Measurements from ENCODE around the gene OR2T11. TPM values are rescaled to one million over a fixed set of nuclear protein-coding genes. Genes with fewer than 3 reads are reported as not detected.
"Not testable (repeated sequence)": the region's sequence is repeated elsewhere in the genome, so short reads cannot be mapped to it uniquely, and the experiment has no call there.

OR2T11 gene
- total and polyA plus RNA-seq, 2 donors (not counting 1 experiment from before 2014, with no cell fraction given), result not detected

- TF ChIP-seq EZH2 (IDR thresholded peaks at IDR 0.05; ENCODE audit: low read length, missing control alignments) (no peak), CTCF (conservative IDR thresholded peaks at IDR 0.05 in 1 of 2, IDR thresholded peaks at IDR 0.05 in 1 of 2; ENCODE audit: low read depth in 1 of 2, low read length in 2 of 2) (no peak)
- H3K4me3 ChIP-seq (replicated peaks in 1 of 4; ENCODE audit: control extremely low read depth in 1 of 4, insufficient read depth in 1 of 4, low read depth in 3 of 4, low read length in 4 of 4), result no peak overlapping the region
- DNase-seq (ENCODE audit: low read depth in 2 of 2), result no peak
- no peaks in the 10 kb centered on the region for H3K9me3 ChIP-seq (ENCODE audit: control insufficient read depth, insufficient read depth, low read depth, low read length)
- H3K27me3 ChIP-seq (ENCODE audit: control insufficient read depth, insufficient read depth, low read length), result no peaks in the 10 kb centered on the region
- H3K9ac ChIP-seq (ENCODE audit: insufficient read depth, low read length), result no peak overlapping the region
- H3K36me3 ChIP-seq (ENCODE audit: control insufficient read depth, insufficient read depth, low read length), result no peaks in the 10 kb centered on the region
- no peaks in the 10 kb centered on the region for H3K4me1 ChIP-seq (ENCODE audit: control insufficient read depth, extremely low read depth, insufficient read depth, low read length)
- no peak overlapping the region for H3K4me2 ChIP-seq (ENCODE audit: extremely low read depth, insufficient read depth, low read length)
- no peaks in the 10 kb centered on the region for H4K20me1 ChIP-seq (ENCODE audit: control insufficient read depth, extremely low read depth, insufficient read depth, low read length)
- no peak overlapping the region for H2AFZ ChIP-seq (ENCODE audit: low read length)
- no peak overlapping the region for H3K27ac ChIP-seq (ENCODE audit: insufficient read depth, low read length)
- no peaks in the 10 kb centered on the region for H3K79me2 ChIP-seq (ENCODE audit: control insufficient read depth, insufficient read depth, low read length)
Measured at GRCh38 chr1:248576260-248576980, 58.5 kb downstream of the OR2T11 start.

- not testable (repeated sequence) for H3K27me3 ChIP-seq (ENCODE audit: control insufficient read depth, insufficient read depth, low read length); H3K4me1 ChIP-seq (ENCODE audit: control insufficient read depth, extremely low read depth, insufficient read depth, low read length); H4K20me1 ChIP-seq (ENCODE audit: control insufficient read depth, extremely low read depth, insufficient read depth, low read length); H3K79me2 ChIP-seq (ENCODE audit: control insufficient read depth, insufficient read depth, low read length); H3K27ac ChIP-seq (ENCODE audit: insufficient read depth, low read length); H3K36me3 ChIP-seq (ENCODE audit: control insufficient read depth, insufficient read depth, low read length); DNase-seq (ENCODE audit: low read depth in 2 of 2); H2AFZ ChIP-seq (ENCODE audit: low read length); H3K4me3 ChIP-seq (replicated peaks in 1 of 4; ENCODE audit: control extremely low read depth in 1 of 4, insufficient read depth in 1 of 4, low read depth in 3 of 4, low read length in 4 of 4); H3K4me2 ChIP-seq (ENCODE audit: extremely low read depth, insufficient read depth, low read length); H3K9ac ChIP-seq (ENCODE audit: insufficient read depth, low read length); H3K9me3 ChIP-seq (ENCODE audit: control insufficient read depth, insufficient read depth, low read depth, low read length)
Measured at GRCh38 chr1:248574657-248575056, 60.2 kb downstream of the OR2T11 start, which contains the start of gene OR2T34. Gene OR2T34, minus strand, starts transcription at chr1:248574757. Its CDS starts 0 bp downstream, at chr1:248574757.

- H3K36me3 ChIP-seq (ENCODE audit: control insufficient read depth, insufficient read depth, low read length); H3K4me2 ChIP-seq (ENCODE audit: extremely low read depth, insufficient read depth, low read length); H3K9me3 ChIP-seq (ENCODE audit: control insufficient read depth, insufficient read depth, low read depth, low read length); H3K79me2 ChIP-seq (ENCODE audit: control insufficient read depth, insufficient read depth, low read length); DNase-seq (ENCODE audit: low read depth in 2 of 2); H3K27ac ChIP-seq (ENCODE audit: insufficient read depth, low read length); H3K9ac ChIP-seq (ENCODE audit: insufficient read depth, low read length); H2AFZ ChIP-seq (ENCODE audit: low read length); H3K4me3 ChIP-seq (replicated peaks in 1 of 4; ENCODE audit: control extremely low read depth in 1 of 4, insufficient read depth in 1 of 4, low read depth in 3 of 4, low read length in 4 of 4); H4K20me1 ChIP-seq (ENCODE audit: control insufficient read depth, extremely low read depth, insufficient read depth, low read length); H3K4me1 ChIP-seq (ENCODE audit: control insufficient read depth, extremely low read depth, insufficient read depth, low read length); H3K27me3 ChIP-seq (ENCODE audit: control insufficient read depth, insufficient read depth, low read length): not testable (repeated sequence)
Measured at GRCh38 chr1:248573856-248574255, 61.0 kb downstream of the OR2T11 start.

Other genes with a start within 250 kb of the OR2T11 start
- gene OR2T1, start 232.0 kb downstream of the OR2T11 start, total RNA-seq, result not detected in 2 replicates
- not detected in 2 replicates for gene OR2T1, start 232.0 kb downstream of the OR2T11 start, polyA plus RNA-seq
- gene OR2T2, start 189.5 kb downstream of the OR2T11 start, total RNA-seq, result not detected in 2 replicates
- not detected in 2 replicates for gene OR2T2, start 189.5 kb downstream of the OR2T11 start, polyA plus RNA-seq
- not detected in 2 replicates for gene OR2T3, start 161.7 kb downstream of the OR2T11 start, total RNA-seq
- gene OR2T3, start 161.7 kb downstream of the OR2T11 start, polyA plus RNA-seq, result not detected in 2 replicates
- gene OR2T5, start 146.5 kb downstream of the OR2T11 start, total RNA-seq, result not detected in 2 replicates
- gene OR2T5, start 146.5 kb downstream of the OR2T11 start, polyA plus RNA-seq, result not detected in 2 replicates
- not detected in 2 replicates for gene OR2G6, start 127.0 kb downstream of the OR2T11 start, total RNA-seq
- not detected in 2 replicates for gene OR2G6, start 127.0 kb downstream of the OR2T11 start, polyA plus RNA-seq
- not detected in 2 replicates for gene OR2T29, start 72.3 kb downstream of the OR2T11 start, total RNA-seq
- gene OR2T29, start 72.3 kb downstream of the OR2T11 start, polyA plus RNA-seq, result not detected in 2 replicates
- gene OR2T34, start 60.3 kb downstream of the OR2T11 start, total RNA-seq, result not detected in 2 replicates
- not detected in 2 replicates for gene OR2T34, start 60.3 kb downstream of the OR2T11 start, polyA plus RNA-seq
- not detected in 2 replicates for gene OR2T10, start 37.4 kb downstream of the OR2T11 start, total RNA-seq
- gene OR2T10, start 37.4 kb downstream of the OR2T11 start, polyA plus RNA-seq, result not detected in 2 replicates
- gene OR2T35, start 10.2 kb upstream of the OR2T11 start, total RNA-seq, result not detected in 2 replicates
- gene OR2T35, start 10.2 kb upstream of the OR2T11 start, polyA plus RNA-seq, result 0.03 TPM in 1 of 2 replicates, not detected in the other
- gene OR2T27, start 20.4 kb upstream of the OR2T11 start, total RNA-seq, result not detected in 2 replicates
- not detected in 2 replicates for gene OR2T27, start 20.4 kb upstream of the OR2T11 start, polyA plus RNA-seq
- gene OR14I1, start 67.7 kb upstream of the OR2T11 start, total RNA-seq, result not detected in 2 replicates
- gene OR14I1, start 67.7 kb upstream of the OR2T11 start, polyA plus RNA-seq, result not detected in 2 replicates
- 0.17 TPM in 1 of 2 replicates, not detected in the other for gene LYPD8, start 120.7 kb upstream of the OR2T11 start, total RNA-seq
- gene LYPD8, start 120.7 kb upstream of the OR2T11 start, polyA plus RNA-seq, result not detected in 2 replicates
- 19.8 and 20.3 TPM in 2 replicates for gene SH3BP5L, start 190.8 kb upstream of the OR2T11 start, total RNA-seq
- gene SH3BP5L, start 190.8 kb upstream of the OR2T11 start, polyA plus RNA-seq, result 17.5 and 17.9 TPM in 2 replicates
- gene ZNF672, start 203.1 kb upstream of the OR2T11 start, total RNA-seq, result 11.6 and 15.5 TPM in 2 replicates
- 10.3 and 13.8 TPM in 2 replicates for gene ZNF672, start 203.1 kb upstream of the OR2T11 start, polyA plus RNA-seq
- 16.2 and 16.7 TPM in 2 replicates for gene ZNF692, start 224.0 kb upstream of the OR2T11 start, total RNA-seq
- 7.6 and 9.3 TPM in 2 replicates for gene ZNF692, start 224.0 kb upstream of the OR2T11 start, polyA plus RNA-seq

All from fibroblast of lung (primary cell).